ENCODE results near the gene ERAL1. TPM values are rescaled to one million over a fixed set of nuclear protein-coding genes. Genes with fewer than 3 reads are reported as not detected.

Gene ERAL1
- total and polyA plus RNA-seq, 2 of the 13 experiments (the other 11 are each of a cell fraction or from before 2014, with no cell fraction given), result 46.9 to 72.2 TPM

DNA sequence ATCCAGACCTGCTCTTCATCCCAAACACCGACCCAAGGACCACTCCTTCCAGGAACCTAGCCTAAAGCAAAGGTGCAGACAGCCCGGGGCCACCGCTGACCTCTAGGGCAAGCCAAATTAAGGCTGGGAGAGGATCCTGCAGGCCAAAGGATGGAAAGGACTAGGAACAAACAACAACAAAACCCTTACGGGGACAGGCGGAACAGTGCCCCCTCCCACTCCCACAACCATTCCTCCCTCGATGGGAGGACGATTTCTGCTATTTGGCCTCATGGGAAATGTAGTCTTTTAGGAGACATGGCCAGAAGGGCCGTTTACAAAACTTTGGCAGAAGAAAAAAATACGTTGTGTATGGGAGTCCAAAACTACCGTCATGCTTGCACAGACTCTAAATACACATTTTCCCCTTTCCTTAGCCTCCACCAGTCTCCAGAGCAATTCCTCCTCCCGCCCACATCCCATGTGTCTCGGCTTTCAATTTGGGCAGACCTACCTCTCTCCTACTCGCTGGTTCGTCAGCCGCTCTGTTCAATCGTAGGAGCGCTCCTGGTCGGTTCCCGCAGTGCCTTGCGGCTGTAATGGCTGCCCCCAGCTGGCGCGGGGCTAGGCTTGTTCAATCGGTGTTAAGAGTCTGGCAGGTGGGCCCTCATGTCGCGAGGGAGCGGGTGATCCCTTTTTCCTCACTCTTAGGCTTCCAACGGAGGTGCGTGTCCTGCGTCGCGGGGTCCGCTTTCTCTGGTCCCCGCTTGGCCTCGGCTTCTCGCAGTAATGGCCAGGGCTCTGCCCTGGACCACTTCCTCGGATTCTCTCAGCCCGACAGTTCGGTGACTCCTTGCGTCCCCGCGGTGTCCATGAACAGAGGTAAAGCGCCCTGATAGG is at the start of gene ERAL1 (continued):
- TF ChIP-seq, protein P1, sequence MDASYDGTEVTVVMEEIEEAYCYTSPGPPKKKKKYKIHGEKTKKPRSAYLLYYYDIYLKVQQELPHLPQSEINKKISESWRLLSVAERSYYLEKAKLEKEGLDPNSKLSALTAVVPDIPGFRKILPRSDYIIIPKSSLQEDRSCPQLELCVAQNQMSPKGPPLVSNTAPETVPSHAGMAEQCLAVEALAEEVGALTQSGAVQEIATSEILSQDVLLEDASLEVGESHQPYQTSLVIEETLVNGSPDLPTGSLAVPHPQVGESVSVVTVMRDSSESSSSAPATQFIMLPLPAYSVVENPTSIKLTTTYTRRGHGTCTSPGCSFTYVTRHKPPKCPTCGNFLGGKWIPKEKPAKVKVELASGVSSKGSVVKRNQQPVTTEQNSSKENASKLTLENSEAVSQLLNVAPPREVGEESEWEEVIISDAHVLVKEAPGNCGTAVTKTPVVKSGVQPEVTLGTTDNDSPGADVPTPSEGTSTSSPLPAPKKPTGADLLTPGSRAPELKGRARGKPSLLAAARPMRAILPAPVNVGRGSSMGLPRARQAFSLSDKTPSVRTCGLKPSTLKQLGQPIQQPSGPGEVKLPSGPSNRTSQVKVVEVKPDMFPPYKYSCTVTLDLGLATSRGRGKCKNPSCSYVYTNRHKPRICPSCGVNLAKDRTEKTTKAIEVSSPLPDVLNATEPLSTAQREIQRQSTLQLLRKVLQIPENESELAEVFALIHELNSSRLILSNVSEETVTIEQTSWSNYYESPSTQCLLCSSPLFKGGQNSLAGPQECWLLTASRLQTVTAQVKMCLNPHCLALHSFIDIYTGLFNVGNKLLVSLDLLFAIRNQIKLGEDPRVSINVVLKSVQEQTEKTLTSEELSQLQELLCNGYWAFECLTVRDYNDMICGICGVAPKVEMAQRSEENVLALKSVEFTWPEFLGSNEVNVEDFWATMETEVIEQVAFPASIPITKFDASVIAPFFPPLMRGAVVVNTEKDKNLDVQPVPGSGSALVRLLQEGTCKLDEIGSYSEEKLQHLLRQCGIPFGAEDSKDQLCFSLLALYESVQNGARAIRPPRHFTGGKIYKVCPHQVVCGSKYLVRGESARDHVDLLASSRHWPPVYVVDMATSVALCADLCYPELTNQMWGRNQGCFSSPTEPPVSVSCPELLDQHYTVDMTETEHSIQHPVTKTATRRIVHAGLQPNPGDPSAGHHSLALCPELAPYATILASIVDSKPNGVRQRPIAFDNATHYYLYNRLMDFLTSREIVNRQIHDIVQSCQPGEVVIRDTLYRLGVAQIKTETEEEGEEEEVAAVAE (CRISPR knock-in tag; IDR thresholded peaks at IDR 0.05; ENCODE audit: borderline replicate concordance), result peak; percentile 100
- TF ChIP-seq, protein P2, sequence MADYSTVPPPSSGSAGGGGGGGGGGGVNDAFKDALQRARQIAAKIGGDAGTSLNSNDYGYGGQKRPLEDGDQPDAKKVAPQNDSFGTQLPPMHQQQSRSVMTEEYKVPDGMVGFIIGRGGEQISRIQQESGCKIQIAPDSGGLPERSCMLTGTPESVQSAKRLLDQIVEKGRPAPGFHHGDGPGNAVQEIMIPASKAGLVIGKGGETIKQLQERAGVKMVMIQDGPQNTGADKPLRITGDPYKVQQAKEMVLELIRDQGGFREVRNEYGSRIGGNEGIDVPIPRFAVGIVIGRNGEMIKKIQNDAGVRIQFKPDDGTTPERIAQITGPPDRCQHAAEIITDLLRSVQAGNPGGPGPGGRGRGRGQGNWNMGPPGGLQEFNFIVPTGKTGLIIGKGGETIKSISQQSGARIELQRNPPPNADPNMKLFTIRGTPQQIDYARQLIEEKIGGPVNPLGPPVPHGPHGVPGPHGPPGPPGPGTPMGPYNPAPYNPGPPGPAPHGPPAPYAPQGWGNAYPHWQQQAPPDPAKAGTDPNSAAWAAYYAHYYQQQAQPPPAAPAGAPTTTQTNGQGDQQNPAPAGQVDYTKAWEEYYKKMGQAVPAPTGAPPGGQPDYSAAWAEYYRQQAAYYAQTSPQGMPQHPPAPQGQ (CRISPR knock-in tag; IDR thresholded peaks at IDR 0.05; ENCODE audit: borderline replicate concordance), result no peak
- TF ChIP-seq GATA4 (IDR thresholded peaks at IDR 0.05; ENCODE audit: borderline replicate concordance, low read depth) (no peak), ZC3H4 (CRISPR knock-in tag; IDR thresholded peaks at IDR 0.05; ENCODE audit: borderline replicate concordance) (peak; percentile 18; the same call in 1 of the 2 replicates), HOXA3 (CRISPR knock-in tag; IDR thresholded peaks at IDR 0.05) (peak; percentile 86), CENPT (CRISPR knock-in tag; IDR thresholded peaks at IDR 0.05; ENCODE audit: low read depth) (no peak), ZNF589 (CRISPR knock-in tag; conservative IDR thresholded peaks at IDR 0.05) (no peak), KDM2A (CRISPR knock-in tag; IDR thresholded peaks at IDR 0.05; ENCODE audit: borderline replicate concordance, low read depth) (peak; percentile 68; the same call in 1 of the 2 replicates), HOXA5 (CRISPR knock-in tag; IDR thresholded peaks at IDR 0.05) (no peak), ZNF484 (CRISPR knock-in tag; IDR thresholded peaks at IDR 0.05; ENCODE audit: borderline replicate concordance, low read depth) (no peak), ZNF292 (CRISPR knock-in tag; IDR thresholded peaks at IDR 0.05; ENCODE audit: borderline replicate concordance, low read depth) (no peak), SOX6 (IDR thresholded peaks at IDR 0.05) (no peak), SOX6 (CRISPR knock-in tag; IDR thresholded peaks at IDR 0.05) (peak; percentile 12; the same call in 1 of the 2 replicates), ZNF430 (CRISPR knock-in tag; IDR thresholded peaks at IDR 0.05) (no peak), ZNF878 (CRISPR knock-in tag; IDR thresholded peaks at IDR 0.05) (no peak)
- TF ChIP-seq, protein P3, sequence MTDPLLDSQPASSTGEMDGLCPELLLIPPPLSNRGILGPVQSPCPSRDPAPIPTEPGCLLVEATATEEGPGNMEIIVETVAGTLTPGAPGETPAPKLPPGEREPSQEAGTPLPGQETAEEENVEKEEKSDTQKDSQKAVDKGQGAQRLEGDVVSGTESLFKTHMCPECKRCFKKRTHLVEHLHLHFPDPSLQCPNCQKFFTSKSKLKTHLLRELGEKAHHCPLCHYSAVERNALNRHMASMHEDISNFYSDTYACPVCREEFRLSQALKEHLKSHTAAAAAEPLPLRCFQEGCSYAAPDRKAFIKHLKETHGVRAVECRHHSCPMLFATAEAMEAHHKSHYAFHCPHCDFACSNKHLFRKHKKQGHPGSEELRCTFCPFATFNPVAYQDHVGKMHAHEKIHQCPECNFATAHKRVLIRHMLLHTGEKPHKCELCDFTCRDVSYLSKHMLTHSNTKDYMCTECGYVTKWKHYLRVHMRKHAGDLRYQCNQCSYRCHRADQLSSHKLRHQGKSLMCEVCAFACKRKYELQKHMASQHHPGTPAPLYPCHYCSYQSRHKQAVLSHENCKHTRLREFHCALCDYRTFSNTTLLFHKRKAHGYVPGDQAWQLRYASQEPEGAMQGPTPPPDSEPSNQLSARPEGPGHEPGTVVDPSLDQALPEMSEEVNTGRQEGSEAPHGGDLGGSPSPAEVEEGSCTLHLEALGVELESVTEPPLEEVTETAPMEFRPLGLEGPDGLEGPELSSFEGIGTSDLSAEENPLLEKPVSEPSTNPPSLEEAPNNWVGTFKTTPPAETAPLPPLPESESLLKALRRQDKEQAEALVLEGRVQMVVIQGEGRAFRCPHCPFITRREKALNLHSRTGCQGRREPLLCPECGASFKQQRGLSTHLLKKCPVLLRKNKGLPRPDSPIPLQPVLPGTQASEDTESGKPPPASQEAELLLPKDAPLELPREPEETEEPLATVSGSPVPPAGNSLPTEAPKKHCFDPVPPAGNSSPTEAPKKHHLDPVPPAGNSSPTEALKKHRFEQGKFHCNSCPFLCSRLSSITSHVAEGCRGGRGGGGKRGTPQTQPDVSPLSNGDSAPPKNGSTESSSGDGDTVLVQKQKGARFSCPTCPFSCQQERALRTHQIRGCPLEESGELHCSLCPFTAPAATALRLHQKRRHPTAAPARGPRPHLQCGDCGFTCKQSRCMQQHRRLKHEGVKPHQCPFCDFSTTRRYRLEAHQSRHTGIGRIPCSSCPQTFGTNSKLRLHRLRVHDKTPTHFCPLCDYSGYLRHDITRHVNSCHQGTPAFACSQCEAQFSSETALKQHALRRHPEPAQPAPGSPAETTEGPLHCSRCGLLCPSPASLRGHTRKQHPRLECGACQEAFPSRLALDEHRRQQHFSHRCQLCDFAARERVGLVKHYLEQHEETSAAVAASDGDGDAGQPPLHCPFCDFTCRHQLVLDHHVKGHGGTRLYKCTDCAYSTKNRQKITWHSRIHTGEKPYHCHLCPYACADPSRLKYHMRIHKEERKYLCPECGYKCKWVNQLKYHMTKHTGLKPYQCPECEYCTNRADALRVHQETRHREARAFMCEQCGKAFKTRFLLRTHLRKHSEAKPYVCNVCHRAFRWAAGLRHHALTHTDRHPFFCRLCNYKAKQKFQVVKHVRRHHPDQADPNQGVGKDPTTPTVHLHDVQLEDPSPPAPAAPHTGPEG (CRISPR knock-in tag; IDR thresholded peaks at IDR 0.05), result peak; percentile 78

Data from HepG2 (cell line).